DMS53 treated with DMSO at 0.1 percent for 48 hours (cell line): ENCODE results near the gene SSC5D.

Source experiments
- DNase-seq: peaks from one replicate; lab custom pipeline; 2025; ENCODE audit not compliant: unreplicated experiment; lab: John Stamatoyannopoulos, UW

Gene SSC5D

DNA sequence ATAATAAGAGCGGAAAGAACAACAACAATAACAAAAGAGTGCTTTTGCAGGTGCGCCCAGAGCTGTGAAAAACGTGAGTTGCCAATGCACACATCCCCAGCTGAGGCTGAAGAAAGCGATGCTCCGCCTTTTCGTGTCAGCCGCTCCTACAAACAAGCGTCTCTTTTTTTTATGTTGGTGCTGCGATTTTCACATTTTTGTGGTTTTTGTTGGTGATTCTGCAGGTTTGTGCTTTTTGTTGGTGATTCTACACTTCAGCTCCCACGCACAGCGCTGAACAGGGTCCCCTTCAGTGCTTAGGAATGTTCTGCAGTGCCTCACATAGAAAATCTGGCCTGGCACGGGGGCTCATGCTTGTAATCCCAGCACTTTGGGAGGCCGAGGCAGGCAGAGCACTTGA is 64.4 kb downstream of the SSC5D start:
- DNase-seq: no peak

DNA sequence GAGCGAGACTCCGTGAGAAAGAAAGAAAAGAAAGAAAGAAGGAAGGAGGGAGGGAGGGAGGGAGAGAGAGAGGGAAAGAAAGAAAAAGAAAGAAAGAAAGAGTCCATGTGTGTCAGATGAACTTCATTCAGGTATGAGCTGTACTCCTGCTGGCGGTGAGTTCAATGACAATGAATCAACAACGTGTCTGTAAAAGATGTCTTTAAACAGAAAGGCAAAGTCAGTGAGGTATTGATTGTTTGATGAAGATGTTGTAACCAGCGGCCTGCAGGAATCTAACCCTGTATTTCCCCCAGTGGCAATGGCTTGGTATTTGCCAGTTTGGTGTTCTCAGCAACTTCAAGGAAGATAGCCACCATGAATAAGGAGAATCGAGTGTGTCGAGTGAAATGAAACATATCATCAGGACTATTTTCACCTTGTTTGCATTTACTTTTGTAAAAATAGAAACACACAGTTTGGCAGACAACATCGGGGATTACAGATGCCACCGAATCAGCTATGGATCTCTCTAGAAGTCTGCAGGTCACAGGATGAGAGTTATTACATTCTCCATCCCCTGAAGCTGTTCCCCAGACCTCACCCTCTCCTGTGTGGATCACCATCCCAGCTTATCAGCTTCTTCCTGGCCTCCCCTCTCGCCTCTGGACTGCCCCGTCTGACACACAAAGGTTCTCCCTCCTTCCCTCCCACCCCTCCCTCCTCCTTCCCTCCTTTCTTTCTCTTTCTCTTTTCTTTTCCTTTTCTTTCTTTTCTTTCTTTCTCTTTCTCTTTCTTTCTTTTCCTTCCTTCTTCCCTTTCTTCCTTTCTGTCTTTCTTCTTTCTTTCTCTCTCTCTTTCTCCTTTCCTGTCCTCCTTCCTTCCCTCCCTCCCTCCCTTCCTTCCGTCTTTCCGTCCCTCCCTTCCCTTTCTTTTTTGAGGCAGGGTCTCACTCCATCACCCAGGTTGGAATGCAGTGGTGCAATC is 65.3 kb downstream of the SSC5D start:
- no peak for DNase-seq

DNA sequence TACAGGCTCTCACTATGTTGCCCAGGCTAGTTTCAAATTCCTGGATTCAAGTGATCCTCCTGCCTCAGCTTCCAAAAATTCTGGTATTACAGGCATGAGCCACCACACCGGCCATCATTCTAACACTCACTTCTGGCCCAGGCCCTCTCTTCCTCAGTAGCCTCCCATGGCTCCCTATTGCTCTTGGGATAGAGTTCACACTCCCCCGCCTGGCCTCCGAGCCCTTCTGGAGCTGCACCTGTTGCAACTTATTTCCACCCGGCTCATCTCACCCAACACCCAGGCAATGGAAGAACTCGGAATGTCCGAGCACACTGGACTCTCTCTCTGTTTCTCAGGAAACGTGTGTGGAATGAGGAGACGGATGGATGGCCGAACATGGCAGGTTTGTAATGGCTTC is 66.1 kb downstream of the SSC5D start:
- no peak for DNase-seq

DNA sequence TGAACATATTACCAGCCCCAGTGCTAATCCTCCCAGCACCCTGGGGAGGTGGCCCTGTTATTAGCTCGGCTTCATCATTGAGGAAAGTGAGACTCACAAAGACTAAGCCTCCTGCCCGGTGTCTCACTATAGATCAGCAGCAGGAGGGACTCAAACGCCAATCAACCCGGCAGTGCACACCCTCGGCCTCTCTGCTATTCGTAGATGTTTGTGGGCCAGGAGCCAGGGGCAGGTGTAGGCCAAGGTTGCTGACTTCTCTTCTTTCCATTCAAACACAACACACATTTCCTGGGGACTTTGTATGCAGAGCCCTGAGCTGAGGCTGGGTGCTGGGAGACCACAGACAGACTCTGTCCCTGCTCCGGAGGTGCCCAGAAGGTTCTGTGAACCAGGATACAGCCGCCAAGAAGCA is 66.5 kb downstream of the SSC5D start:
- DNase-seq: no peak

DNA sequence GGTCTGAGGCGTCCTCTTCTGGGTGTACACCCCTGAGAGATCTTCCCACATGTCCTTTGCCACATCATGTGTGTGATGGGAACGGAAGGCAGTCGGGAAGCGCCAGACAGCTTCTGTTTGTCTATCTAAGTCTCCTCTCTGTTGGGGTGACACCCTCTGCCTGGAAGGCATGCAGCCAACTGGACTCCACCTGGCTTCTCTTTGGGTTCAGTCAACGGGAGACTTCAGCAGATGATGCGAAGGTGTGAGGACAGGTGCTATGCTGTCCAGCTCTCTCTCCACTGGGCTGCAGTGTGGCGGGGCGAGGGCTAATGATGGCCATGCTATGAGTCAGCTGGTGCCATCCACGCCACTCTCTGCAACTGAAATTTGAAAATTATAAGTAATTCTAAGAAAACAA is 71.4 kb downstream of the SSC5D start:
- no peak for DNase-seq

DNA sequence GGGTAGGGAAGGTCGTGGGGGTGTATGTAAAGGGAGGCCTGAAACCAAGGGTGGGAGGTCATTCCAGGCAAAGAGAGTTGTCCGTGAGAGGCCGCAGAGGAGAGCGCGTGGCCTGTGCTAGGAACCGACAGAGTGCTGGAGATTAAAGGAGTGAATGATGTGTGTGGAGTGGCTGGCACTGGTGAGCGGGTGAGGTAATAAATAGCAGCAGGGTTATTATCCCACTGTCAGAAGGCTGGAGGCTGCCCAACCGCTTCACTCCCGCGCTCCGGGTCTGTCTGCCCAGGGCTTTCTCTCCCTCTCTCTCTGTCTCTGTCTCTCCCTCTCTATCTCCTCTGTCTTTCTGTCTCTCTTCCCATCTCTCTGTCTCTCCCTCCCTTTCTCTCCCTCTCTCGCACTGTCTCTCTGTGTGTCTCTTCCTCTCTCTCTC is 75.0 kb downstream of the SSC5D start:
- no peak for DNase-seq

DNA sequence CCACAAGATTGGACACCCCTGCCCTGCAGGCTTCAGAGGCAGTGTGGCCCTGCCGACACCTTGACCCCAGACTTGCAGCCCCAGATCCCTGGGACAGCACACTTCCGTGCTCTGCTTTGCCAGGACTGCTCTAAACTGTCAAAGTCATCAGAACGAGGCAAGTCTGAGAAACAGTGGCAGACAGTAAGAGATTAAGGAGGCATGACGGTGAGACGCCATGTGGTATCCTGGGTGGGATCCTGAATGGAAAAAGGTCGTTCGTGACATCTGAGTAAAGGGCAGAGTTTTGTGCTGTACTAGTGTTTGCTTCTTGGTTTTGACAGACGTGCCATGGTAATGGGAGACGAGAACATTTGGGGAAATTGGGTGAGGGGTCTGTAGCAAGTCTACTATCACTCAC is 78.6 kb downstream of the SSC5D start:
- DNase-seq: no peak

DNA sequence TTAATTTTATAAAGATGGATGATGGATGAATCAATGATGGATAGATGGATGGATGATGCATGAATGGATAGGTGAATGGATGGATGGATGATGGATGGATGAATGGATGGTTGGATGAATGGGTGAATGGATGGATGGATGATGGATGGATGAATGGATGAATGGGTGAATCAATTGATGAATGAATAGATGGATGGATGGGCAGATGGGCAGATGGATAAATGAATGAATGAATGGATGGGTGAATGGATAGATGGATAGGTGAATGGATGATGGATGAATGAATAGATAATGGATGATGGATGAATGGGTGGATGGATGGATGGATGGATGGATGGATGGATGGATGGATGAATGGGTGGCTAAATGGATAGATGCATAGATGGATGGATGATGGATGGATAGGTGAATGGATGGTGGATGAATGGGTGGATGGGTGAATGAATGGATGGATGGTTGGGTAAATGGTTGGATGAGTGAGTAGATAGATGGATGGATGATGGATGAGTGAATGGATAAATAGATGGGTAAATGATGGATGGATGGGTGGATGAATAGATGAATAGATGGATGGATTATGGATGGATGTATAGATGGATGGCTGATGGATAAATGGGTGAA is 79.6 kb downstream of the SSC5D start:
- DNase-seq: no peak
